Heart left ventricle (tissue), 16 donors: Measurements from ENCODE around the gene TNFAIP3. TPM values are rescaled to one million over a fixed set of nuclear protein-coding genes. Genes with fewer than 3 reads are reported as not detected.
"Not testable (repeated sequence)": the region's sequence is repeated elsewhere in the genome, so short reads cannot be mapped to it uniquely, and the experiment has no call there.

ENCODE experiments used
- ATAC-seq, 4 donors: fragments of 200-7000 bp; cut with Tn5 transposase; one replicate each; pipeline ENCODE4 v1.9.1; 2020 to 2022; ENCODE audit warnings: moderate library complexity in 4 of 4, mild to moderate bottlenecking in 3 of 4, moderate number of reproducible peaks in 1 of 4
- DNase-seq, 5 donors: peaks; one replicate each; pipeline ENCODE4 v3.0.0-alpha.2; 2020
- H3K27ac ChIP-seq, 12 donors: fragments of 200-600 bp; sonication (generic) in 4 of 12; one replicate each; pipeline versions ENCODE4 v1.5.0 to v1.8.0; 2016 to 2022; ENCODE audit warnings: mild to moderate bottlenecking in 2 of 12
- H3K27me3 ChIP-seq, 9 donors: fragments of 200-600 bp; sonication (generic) in 2 of 9; one replicate each; pipeline versions ENCODE4 v1.5.1 to v1.8.0; 2016 to 2022; ENCODE audit warnings: mild to moderate bottlenecking in 3 of 9
- H3K36me3 ChIP-seq, 9 donors: fragments of 200-600 bp; sonication (generic) in 2 of 9; one replicate each; pipeline versions ENCODE4 v1.5.0 to v1.8.0; 2018 to 2022; ENCODE audit warnings: mild to moderate bottlenecking in 2 of 9
- H3K4me1 ChIP-seq, 12 donors: fragments of 200-600 bp; sonication (generic) in 4 of 12; one replicate each; pipeline versions ENCODE4 v1.5.0 to v1.8.0; 2016 to 2022; ENCODE audit warnings: mild to moderate bottlenecking in 3 of 12
- H3K4me3 ChIP-seq, 12 donors: fragments of 200-600 bp; sonication (generic) in 4 of 12; one replicate each; pipeline versions ENCODE4 v1.5.0 to v1.8.0; 2017 to 2022; ENCODE audit warnings: mild to moderate bottlenecking in 9 of 12, moderate library complexity in 4 of 12
- H3K9me3 ChIP-seq, 12 donors: fragments of 200-600 bp; sonication (generic) in 4 of 12; one replicate each; pipeline versions ENCODE4 v1.5.0 to v1.8.0; 2016 to 2022; ENCODE audit warnings: mild to moderate bottlenecking in 1 of 12
- CTCF ChIP-seq, 12 donors: fragments of 200-600 bp; sonication (generic) in 4 of 12; IDR thresholded peaks; one replicate each; pipeline versions ENCODE4 v1.5.0 to v1.8.0; 2018 to 2022; ENCODE audit warnings: antibody characterized with exemption in 12 of 12, mild to moderate bottlenecking in 5 of 12
- POLR2A ChIP-seq, 2 donors: fragments of 450-650 bp; IDR thresholded peaks; one replicate each; pipeline ENCODE4 v1.6.1; 2017; ENCODE audit warnings: antibody characterized with exemption in 2 of 2, mild to moderate bottlenecking in 2 of 2, moderate library complexity in 2 of 2
- WGBS, 4 donors: extraction: QIAGEN DNeasy Blood & Tissue Kit in 2 of 4; methylation state at CpG; one replicate each; pipeline versions ENCODE4 v1.1.5 to v1.1.7; 2013 to 2018; 5-methylcytosine and 5-hydroxymethylcytosine counted together
- intact Hi-C, 10 donors: fragments of 100-400 bp; cut with DNase I; formaldehyde crosslinking; loops; one replicate each; pipeline versions ENCODE4 v1.11.1 to v1.14.2; 2022
- polyA plus RNA-seq, 2 donors: library from polyadenylated mRNA; stranded (reverse); fragments of 200-250 nt; gene quantifications; one replicate each; pipeline ENCODE4 v1.2.3, GENCODE V29; 2013
- total RNA-seq, 9 donors: library from RNA; depleted of rRNA in 2 of 9; stranded (reverse); fragments of >200 nt in 2 of 9; fragmentation: NEBNext Ultra II Directional in 3 of 9; extraction: Animal tissue kit (Norgen Biotek cat#: 25700) in 3 of 9; gene quantifications; one replicate each; pipeline versions ENCODE4 v1.1.0 to v1.2.4, GENCODE V29; 2016 to 2023
- donor health status: ischemic (EF 13 %, LVEDD 7.1; RV severe dilation, severe dysfunction).
- donor health status: healthy with polysubstance abuse.
- donor health status: DM: no; HTN: yes; CAD: no.
- donor health status: DM: no; HTN: no; CAD: no.
- donor health status: ischemic (EF 25% LVEDD 6.9; RV normal size, moderate dysfunction).
- donor health status: ischemic (EF 25% LVEDD 5.7; RV mildly dilated, moderate dysfunction).
- donor health status: healthy.
- donor health status: DM: yes; HTN: yes; CAD: no.
- donor health status: ischemic (EF 35%, LVEDD 5.7; RV mildly dilated, moderate dysfunction).
- donor health status: nonischemic (EF 11% LVEDD 7.7; RV severe dilation, severe dysfunction).
- donor health status: DM: yes; HTN: yes; CAD: no.
- donor health status: PGD.
- donor health status: ischemic (EF 29% LVEDD 5.4; RV normal size, mild dysfunction).
- donor health status: nonischemic (EF 23%, LVEDD 6.1; RV moderate dilation, normal function).

TNFAIP3 gene
- total and polyA plus RNA-seq, 11 donors: 3.0 to 33.7 (median 4.7) TPM

DNA sequence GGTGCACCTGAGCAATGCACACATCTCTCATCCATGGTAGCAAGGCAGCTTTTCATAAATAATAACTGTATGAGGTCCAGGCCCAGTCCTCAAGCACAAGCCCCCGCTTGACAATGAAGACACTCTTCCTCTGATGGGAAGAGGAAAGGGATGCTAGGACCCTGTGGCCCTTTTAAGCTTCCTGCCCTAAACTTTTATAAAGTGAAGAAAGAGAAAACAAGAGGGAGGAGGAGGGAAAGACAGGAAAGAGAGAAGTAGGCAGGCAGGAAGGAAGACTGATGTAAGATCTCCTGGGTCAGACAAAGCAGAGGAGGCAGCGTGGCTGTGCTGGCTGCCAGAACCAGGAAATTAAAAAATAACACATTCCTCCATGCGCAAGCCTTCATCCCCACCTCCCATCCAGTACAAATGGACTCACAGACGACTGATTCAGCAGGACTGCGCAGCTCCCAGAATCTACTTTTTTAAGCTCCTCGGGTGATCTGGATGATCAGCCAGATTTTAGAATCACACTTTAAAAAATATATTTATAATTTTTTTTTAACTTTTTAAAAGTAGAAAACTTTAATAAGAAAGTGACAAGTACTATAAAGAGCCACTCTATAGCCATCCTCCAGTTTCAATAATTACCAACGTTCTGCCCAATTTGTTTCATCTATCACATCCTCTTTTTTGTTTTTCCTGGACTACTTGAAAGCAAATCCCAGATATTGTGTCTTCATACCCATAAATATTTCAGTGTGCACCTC, 16.5 kb downstream of the TNFAIP3 start:
- no peaks in the 10 kb centered on the region for H3K27me3 ChIP-seq
- DNase-seq (peak in 1 of 5 donors; percentile 47), ATAC-seq (peak; percentile 47 to 85 (median 79))
- intact Hi-C loops: loop anchor here in 1 of 10 donors (5.0 kb wide), 1 partner anchor 49 kb away; no protein-coding TSS in a partner anchor
- H3K27ac ChIP-seq: peak overlapping the region in 10 of 12 donors; percentile 2 to 76 (median 42)
- H3K36me3 ChIP-seq: peaks cover 0 to 47% (median 43%) of the 10 kb centered on the region in 9 donors
- peaks cover 0 to 16% (median 0%) of the 10 kb centered on the region in 12 donors for H3K9me3 ChIP-seq
- H3K4me3 ChIP-seq: no peak overlapping the region
- H3K4me1 ChIP-seq: peaks cover 0 to 50% (median 18%) of the 10 kb centered on the region in 12 donors
- TF ChIP-seq CTCF (IDR thresholded peaks at IDR 0.05) (no peak), POLR2A (IDR thresholded peaks at IDR 0.05) (no peak)
- 50 to 60% (median 54%) methylated on average over 7 of the region's 7 CpGs for WGBS, 4 donors

DNA sequence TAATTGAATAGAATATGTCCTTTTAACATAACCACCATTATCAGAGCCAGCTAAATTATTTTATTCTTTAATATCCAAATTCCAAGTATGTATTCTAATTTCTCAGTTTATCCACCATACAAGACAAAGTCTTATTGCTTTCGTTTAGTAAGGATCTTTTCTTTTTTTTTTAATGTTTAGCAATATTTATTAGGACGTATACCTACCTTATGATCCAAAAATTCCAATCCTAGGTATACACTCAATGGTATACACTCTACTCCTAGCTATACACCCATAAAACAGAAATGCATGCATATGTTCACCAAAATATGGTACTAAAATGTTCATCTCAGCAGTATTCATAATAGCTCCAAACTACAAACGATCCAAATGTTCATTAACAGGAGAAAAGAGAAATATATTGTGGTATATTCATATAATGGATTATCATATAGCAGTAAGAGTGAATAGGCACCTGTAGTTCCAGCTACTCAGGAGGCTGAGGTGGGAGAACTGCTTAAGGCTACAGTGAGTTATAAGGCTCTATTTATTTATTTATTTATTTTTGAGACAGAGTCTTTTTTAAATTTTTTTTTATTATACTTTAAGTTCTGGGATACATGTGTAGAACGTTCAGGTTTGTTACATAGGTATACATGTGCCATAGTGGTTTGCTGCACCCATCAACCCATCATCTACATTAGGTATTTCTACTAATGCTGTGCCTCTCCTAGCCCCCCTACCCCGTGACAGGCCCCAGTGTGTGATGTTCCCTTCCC, 17.3 kb downstream of the TNFAIP3 start:
- peaks cover 0 to 18% (median 0%) of the 10 kb centered on the region in 12 donors for H3K9me3 ChIP-seq
- H3K36me3 ChIP-seq: peaks cover 0 to 39% (median 35%) of the 10 kb centered on the region in 9 donors
- WGBS, 4 donors: 93 to 96% (median 95%) methylated on average over 5 of the region's 5 CpGs
- H3K27me3 ChIP-seq: no peaks in the 10 kb centered on the region
- no peak overlapping the region for H3K4me3 ChIP-seq
- no peak for DNase-seq
- intact Hi-C loops: loop anchor here in 1 of 10 donors (5.0 kb wide), 1 partner anchor 48 kb away; no protein-coding TSS in a partner anchor
- peaks cover 0 to 45% (median 14%) of the 10 kb centered on the region in 12 donors for H3K4me1 ChIP-seq
- TF ChIP-seq POLR2A (IDR thresholded peaks at IDR 0.05): no peak
- TF ChIP-seq CTCF (IDR thresholded peaks at IDR 0.05): no peak
- peak overlapping the region in 4 of 12 donors; percentile 14 to 76 (median 56) for H3K27ac ChIP-seq
- ATAC-seq: no peak

GRCh38 chr6:137884910-137885229, 17.8 kb downstream of the TNFAIP3 start:
- not testable (repeated sequence) for H3K27me3 ChIP-seq, H3K4me3 ChIP-seq, DNase-seq, ATAC-seq, H3K27ac ChIP-seq
- Histone ChIP-seq H3K9me3 (peaks cover 0 to 18% (median 0%) of the 10 kb centered on the region in 12 donors), H3K4me1 (peaks cover 0 to 39% (median 9%) of the 10 kb centered on the region in 12 donors), H3K36me3 (peaks cover 0 to 34% (median 30%) of the 10 kb centered on the region in 9 donors)
- intact Hi-C loops: loop anchor here in 1 of 10 donors (5.0 kb wide), 1 partner anchor 47 kb away; no protein-coding TSS in a partner anchor

GRCh38 chr6:137886226-137886625, 19.2 kb downstream of the TNFAIP3 start:
- H3K27me3 ChIP-seq, H3K27ac ChIP-seq, H3K4me3 ChIP-seq, ATAC-seq, intact Hi-C loops, DNase-seq: not testable (repeated sequence)
- peaks cover 0 to 32% (median 5%) of the 10 kb centered on the region in 12 donors for H3K4me1 ChIP-seq
- peaks cover 0 to 18% (median 0%) of the 10 kb centered on the region in 12 donors for H3K9me3 ChIP-seq
- 95 to 99% (median 97%) methylated on average over 3 of the region's 3 CpGs for WGBS, 4 donors
- peaks cover 0 to 20% (median 16%) of the 10 kb centered on the region in 9 donors for H3K36me3 ChIP-seq
